PC-3 (cell line): Measurements from ENCODE around the gene RIMKLA.

Experiments used
- EZH2 ChIP-seq: fragments of 300-600 bp; sonication (generic); IDR thresholded peaks from one replicate; pipeline ENCODE4 v1.6.1; 2017; ENCODE audit warnings: antibody characterized with exemption, mild to moderate bottlenecking, low read length; ENCODE audit not compliant: unreplicated experiment
- EZH2phosphoT487 ChIP-seq: fragments of 300-600 bp; sonication (generic); IDR thresholded peaks from 2 replicates; pipeline ENCODE4 v1.6.1; 2018; ENCODE audit warnings: mild to moderate bottlenecking, antibody characterized with exemption, low read length, borderline replicate concordance
- TF ChIP-seq, protein P1 (sequence below): fragments of 300-600 bp; sonication (generic); conservative IDR thresholded peaks from 2 replicates; pipeline ENCODE4 v1.5.1; 2017; ENCODE audit warnings: antibody characterized with exemption, low read depth, mild to moderate bottlenecking, low read length

GRCh38 chr1:42461196-42461595 lies 80.6 kb downstream of the RIMKLA start:
- TF ChIP-seq, protein P1, sequence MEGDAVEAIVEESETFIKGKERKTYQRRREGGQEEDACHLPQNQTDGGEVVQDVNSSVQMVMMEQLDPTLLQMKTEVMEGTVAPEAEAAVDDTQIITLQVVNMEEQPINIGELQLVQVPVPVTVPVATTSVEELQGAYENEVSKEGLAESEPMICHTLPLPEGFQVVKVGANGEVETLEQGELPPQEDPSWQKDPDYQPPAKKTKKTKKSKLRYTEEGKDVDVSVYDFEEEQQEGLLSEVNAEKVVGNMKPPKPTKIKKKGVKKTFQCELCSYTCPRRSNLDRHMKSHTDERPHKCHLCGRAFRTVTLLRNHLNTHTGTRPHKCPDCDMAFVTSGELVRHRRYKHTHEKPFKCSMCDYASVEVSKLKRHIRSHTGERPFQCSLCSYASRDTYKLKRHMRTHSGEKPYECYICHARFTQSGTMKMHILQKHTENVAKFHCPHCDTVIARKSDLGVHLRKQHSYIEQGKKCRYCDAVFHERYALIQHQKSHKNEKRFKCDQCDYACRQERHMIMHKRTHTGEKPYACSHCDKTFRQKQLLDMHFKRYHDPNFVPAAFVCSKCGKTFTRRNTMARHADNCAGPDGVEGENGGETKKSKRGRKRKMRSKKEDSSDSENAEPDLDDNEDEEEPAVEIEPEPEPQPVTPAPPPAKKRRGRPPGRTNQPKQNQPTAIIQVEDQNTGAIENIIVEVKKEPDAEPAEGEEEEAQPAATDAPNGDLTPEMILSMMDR = no peak
- TF ChIP-seq EZH2 (no peak), EZH2phosphoT487 (no peak)
